Prostate gland (tissue), 2 donors: Measurements from ENCODE around the gene MET.

ENCODE experiments used
- POLR2AphosphoS5 ChIP-seq: sonication (generic); formaldehyde crosslinking; IDR thresholded peaks from one replicate; pipeline ENCODE4 v1.6.1; 2017; ENCODE audit warnings: antibody characterized with exemption
- TF ChIP-seq, protein P1 (sequence below), 4 experiments: fragments of 200-600 bp in 2 of 4; fragments of 450-650 bp in 2 of 4; sonication (generic) in 2 of 4; IDR thresholded peaks; 1 replicate in 3 of 4; 2 replicates in 1 of 4; pipeline ENCODE4 v1.5.1; 2016 to 2019; ENCODE audit warnings: antibody characterized with exemption in 4 of 4, mild to moderate bottlenecking in 2 of 4, moderate library complexity in 2 of 4

GRCh38 chr7:116630357-116630756 is 41.6 kb upstream of the MET start:
- TF ChIP-seq, protein P1, sequence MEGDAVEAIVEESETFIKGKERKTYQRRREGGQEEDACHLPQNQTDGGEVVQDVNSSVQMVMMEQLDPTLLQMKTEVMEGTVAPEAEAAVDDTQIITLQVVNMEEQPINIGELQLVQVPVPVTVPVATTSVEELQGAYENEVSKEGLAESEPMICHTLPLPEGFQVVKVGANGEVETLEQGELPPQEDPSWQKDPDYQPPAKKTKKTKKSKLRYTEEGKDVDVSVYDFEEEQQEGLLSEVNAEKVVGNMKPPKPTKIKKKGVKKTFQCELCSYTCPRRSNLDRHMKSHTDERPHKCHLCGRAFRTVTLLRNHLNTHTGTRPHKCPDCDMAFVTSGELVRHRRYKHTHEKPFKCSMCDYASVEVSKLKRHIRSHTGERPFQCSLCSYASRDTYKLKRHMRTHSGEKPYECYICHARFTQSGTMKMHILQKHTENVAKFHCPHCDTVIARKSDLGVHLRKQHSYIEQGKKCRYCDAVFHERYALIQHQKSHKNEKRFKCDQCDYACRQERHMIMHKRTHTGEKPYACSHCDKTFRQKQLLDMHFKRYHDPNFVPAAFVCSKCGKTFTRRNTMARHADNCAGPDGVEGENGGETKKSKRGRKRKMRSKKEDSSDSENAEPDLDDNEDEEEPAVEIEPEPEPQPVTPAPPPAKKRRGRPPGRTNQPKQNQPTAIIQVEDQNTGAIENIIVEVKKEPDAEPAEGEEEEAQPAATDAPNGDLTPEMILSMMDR (IDR thresholded peaks at IDR 0.05): no peak
- TF ChIP-seq POLR2AphosphoS5: no peak
